ENCODE measurements around the gene MYBL2. TPM values are rescaled to one million over a fixed set of nuclear protein-coding genes. Genes with fewer than 3 reads are reported as not detected.
"Not testable (repeated sequence)": the region's sequence is repeated elsewhere in the genome, so short reads cannot be mapped to it uniquely, and the experiment has no call there.

The MYBL2 gene
- total and polyA plus RNA-seq, 10 donors = 8.2 to 60.0 (median 28.4) TPM

DNA sequence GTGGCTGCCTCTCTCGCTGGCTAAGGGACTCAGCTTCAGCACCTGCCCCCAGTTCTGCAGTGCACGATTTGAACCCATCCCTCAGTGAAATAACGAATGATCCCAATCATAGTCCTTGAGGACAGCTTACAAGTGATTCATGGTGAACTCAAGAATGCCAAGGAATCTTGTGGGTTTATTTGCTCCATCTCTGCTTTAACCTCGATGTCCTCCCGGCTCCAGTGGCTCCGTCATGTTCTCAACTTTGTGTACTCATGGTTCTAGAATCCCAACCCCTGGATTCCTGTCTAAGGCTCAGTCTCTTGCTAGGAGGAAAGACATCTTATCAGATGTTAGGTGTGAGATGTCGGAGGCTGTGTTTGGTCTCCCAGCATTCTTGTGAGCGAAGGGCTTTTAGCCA is 88.9 kb downstream of the MYBL2 start:
- 90 to 95% (median 91%) methylated on average over 8 of the region's 8 CpGs for WGBS, 5 donors
- Histone ChIP-seq H3K27ac (no peak overlapping the region), H3K9me3 (no peaks in the 10 kb centered on the region), H3K36me3 (no peaks in the 10 kb centered on the region), H3K4me3 (no peak overlapping the region), H3K4me1 (peaks cover 0 to 27% (median 19%) of the 10 kb centered on the region in 6 donors), H3K27me3 (replicated peaks in 1 of 7) (peaks cover 0 to 4% (median 0%) of the 10 kb centered on the region in 7 donors)
- intact Hi-C loops (cut with DNase I; ENCODE audit: low total_unique reads) = no loop called here
- TF ChIP-seq POLR2AphosphoS5 (IDR thresholded peaks at IDR 0.05) (no peak), POLR2A (IDR thresholded peaks at IDR 0.05) (no peak)
- TF ChIP-seq, protein P1, sequence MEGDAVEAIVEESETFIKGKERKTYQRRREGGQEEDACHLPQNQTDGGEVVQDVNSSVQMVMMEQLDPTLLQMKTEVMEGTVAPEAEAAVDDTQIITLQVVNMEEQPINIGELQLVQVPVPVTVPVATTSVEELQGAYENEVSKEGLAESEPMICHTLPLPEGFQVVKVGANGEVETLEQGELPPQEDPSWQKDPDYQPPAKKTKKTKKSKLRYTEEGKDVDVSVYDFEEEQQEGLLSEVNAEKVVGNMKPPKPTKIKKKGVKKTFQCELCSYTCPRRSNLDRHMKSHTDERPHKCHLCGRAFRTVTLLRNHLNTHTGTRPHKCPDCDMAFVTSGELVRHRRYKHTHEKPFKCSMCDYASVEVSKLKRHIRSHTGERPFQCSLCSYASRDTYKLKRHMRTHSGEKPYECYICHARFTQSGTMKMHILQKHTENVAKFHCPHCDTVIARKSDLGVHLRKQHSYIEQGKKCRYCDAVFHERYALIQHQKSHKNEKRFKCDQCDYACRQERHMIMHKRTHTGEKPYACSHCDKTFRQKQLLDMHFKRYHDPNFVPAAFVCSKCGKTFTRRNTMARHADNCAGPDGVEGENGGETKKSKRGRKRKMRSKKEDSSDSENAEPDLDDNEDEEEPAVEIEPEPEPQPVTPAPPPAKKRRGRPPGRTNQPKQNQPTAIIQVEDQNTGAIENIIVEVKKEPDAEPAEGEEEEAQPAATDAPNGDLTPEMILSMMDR (IDR thresholded peaks at IDR 0.05 in 8 of 11, conservative IDR thresholded peaks at IDR 0.05 in 3 of 11) = no peak
- DNase-seq = no peak

DNA sequence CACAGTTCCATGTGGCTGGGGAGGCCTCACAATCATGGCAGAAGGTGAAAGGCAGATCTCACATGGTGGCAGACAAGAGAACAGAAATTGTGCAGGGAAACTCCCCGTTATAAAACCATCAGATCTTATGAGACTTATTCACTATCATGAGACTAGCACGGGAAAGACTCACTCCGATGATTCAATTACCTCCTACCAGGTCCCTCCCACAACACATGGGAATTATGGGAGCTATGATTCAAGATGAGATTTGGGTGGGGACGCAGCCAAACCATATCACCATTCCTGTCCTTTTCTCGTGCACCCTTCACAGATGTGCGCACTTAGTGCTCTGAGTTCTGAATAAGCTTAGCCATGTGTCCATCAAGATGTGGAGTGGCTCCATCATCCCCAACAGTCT is 91.0 kb downstream of the MYBL2 start:
- 78 to 92% (median 83%) methylated on average over 6 of the region's 6 CpGs for WGBS, 5 donors
- H3K27ac ChIP-seq; intact Hi-C loops (cut with DNase I; ENCODE audit: low total_unique reads); H3K9me3 ChIP-seq; H3K27me3 ChIP-seq (replicated peaks in 1 of 7); H3K4me3 ChIP-seq; H3K4me1 ChIP-seq; DNase-seq; H3K36me3 ChIP-seq: not testable (repeated sequence)

DNA sequence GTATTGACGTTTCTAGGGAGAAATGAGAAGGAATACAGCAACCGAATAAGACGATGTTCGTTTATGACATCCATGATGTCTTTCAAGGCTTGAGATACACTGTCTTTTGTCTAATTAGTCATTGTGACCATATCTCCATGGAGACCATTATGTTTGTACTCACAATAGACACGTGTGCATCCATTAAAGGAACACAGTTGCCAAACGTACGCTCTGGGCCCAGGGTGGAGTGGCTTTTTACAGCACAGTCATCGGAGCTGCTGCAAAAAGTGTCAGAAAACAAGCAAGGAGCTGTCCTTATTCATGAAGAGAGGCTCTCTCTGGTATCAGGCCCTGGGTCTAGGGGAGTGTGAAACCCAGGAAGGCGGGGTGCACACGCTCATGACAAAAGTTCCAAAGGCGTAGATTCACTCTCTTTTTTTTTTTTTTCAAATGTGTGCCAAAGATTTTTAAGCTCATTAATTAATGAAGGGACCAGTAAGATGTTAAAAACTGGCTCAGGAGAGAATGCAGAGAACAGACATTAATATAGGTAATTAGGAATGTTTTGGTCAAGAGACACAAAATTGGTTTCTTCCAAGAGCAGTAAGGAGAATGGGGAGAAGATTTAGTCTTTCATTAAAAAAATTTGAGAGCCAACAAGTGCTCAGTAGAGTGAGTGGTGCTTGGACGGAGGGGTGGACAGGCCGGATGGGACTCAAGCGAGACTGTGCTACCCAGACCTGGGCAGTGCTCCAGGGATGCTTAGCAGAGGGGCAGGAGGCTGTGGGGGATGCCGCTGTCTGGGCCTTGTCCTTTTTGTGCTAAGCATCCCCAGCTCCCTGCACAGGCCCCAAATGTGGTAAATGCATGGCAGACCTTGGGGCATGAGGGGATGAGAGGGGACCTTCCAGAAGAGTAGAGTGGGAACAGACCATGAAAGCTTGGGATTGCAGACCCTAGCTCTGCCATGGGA is 94.7 kb downstream of the MYBL2 start:
- WGBS, 5 donors = 83 to 87% (median 86%) methylated on average over 15 of the region's 15 CpGs
- H3K36me3 ChIP-seq = no peaks in the 10 kb centered on the region
- no peak overlapping the region for H3K4me3 ChIP-seq
- no peaks in the 10 kb centered on the region for H3K4me1 ChIP-seq
- peaks cover 0 to 16% (median 0%) of the 10 kb centered on the region in 7 donors for H3K27me3 ChIP-seq (replicated peaks in 1 of 7)
- TF ChIP-seq, protein P1 (IDR thresholded peaks at IDR 0.05 in 8 of 11, conservative IDR thresholded peaks at IDR 0.05 in 3 of 11) = no peak
- no peak for TF ChIP-seq POLR2A (IDR thresholded peaks at IDR 0.05)
- no peak for TF ChIP-seq POLR2AphosphoS5 (IDR thresholded peaks at IDR 0.05)
- intact Hi-C loops (cut with DNase I; ENCODE audit: low total_unique reads) = no loop called here
- DNase-seq = no peak
- no peak overlapping the region for H3K27ac ChIP-seq
- no peaks in the 10 kb centered on the region for H3K9me3 ChIP-seq

DNA sequence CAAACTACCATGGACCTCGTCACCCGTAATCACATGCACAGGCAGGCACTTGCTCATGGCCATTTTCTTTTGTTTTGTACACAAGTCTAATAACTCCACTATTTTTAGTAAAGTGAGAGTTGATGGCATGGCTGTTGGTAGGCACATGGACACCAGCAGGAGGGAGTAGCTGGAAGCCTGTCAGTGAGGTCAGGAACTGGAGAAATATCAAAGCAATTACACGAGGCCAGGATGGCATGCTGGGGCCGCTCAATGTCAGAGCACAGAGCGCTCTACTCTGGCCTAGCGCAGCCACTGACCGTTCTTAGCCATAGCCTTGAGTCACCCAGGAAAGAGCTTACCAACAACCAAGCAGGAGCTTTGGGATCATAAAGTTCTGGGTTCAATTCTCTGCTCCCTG is 96.0 kb downstream of the MYBL2 start:
- Histone ChIP-seq H3K27me3 (replicated peaks in 1 of 7) (peaks cover 0 to 29% (median 0%) of the 10 kb centered on the region in 7 donors), H3K4me1 (no peaks in the 10 kb centered on the region), H3K9me3 (no peaks in the 10 kb centered on the region), H3K27ac (no peak overlapping the region), H3K36me3 (no peaks in the 10 kb centered on the region), H3K4me3 (no peak overlapping the region)
- intact Hi-C loops (cut with DNase I; ENCODE audit: low total_unique reads) = no loop called here
- TF ChIP-seq POLR2AphosphoS5 (IDR thresholded peaks at IDR 0.05) (no peak), POLR2A (IDR thresholded peaks at IDR 0.05) (no peak)
- TF ChIP-seq, protein P1 (IDR thresholded peaks at IDR 0.05 in 8 of 11, conservative IDR thresholded peaks at IDR 0.05 in 3 of 11) = no peak
- DNase-seq = no peak
- WGBS, 5 donors = 86 to 92% (median 89%) methylated on average over 7 of the region's 7 CpGs

All from spleen (tissue), 11 donors.